Nephron progenitor cell (in vitro differentiated cells): ENCODE results near the gene GCK.

Experiments used
- DNase-seq: peaks from one replicate; pipeline ENCODE4 v3.0.0; 2021
- H3K27ac Mint-ChIP-seq: 2 replicates; pipeline ENCODE4 v1.8.0; 2021; ENCODE audit warnings: mild to moderate bottlenecking, moderate library complexity, mixed read lengths
- H3K27me3 Mint-ChIP-seq: 2 replicates; pipeline ENCODE4 v1.8.0; 2021; ENCODE audit warnings: mild to moderate bottlenecking, low read depth, mixed read lengths; ENCODE audit not compliant: poor library complexity
- H3K36me3 Mint-ChIP-seq: 2 replicates; pipeline ENCODE4 v1.8.0; 2021; ENCODE audit warnings: low read depth, mixed read lengths
- H3K4me1 Mint-ChIP-seq: 2 replicates; pipeline ENCODE4 v1.8.0; 2021; ENCODE audit warnings: mixed read lengths
- H3K4me3 Mint-ChIP-seq: 2 replicates; pipeline ENCODE4 v1.8.0; 2021; ENCODE audit warnings: mild to moderate bottlenecking, moderate library complexity, mixed read lengths
- H3K9me3 Mint-ChIP-seq: 2 replicates; pipeline ENCODE4 v1.8.0; 2021; ENCODE audit warnings: mild to moderate bottlenecking, moderate library complexity, mixed read lengths
- TF ChIP-seq, protein P1 (sequence below): fragments of 200-600 bp; sonication (generic); IDR thresholded peaks from 2 replicates; pipeline ENCODE4 v1.5.0; 2021; ENCODE audit warnings: antibody characterized with exemption

GCK gene

DNA sequence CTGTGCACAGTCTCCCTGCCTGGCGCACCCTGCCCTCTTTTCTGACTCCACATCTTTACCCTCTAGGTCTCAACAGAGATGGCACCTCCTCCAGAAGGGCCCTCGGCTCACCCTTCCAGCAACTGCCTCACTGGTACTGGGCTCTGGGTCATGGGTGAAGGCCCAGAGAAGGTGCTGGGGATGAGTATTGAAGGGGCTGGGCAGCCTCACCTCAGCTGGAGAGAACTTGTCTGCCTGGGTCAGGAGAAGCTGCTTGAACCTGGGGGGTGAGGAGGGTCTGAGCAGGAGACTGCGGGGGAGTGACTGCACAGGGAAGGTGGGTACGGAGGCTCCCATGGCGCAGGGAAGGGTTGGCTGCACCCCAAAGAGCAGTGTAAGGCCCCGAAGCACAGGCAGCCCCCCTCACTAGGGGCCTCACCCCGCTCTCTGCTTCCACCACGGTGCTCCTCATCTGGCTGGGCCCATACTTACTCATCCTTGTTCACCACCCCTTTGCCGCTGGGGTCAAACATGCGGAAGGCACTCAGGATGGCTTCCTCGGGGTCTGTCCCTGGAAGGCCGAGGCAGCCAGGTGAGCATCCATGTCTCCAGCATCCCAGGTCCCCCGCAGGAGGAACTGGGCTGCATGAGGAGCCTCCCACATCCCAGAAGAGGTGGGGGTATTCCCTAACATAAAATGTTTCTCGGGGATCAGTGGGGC lies 49.8 kb downstream of the GCK start:
- H3K27ac Mint-ChIP-seq = no peak overlapping the region
- H3K36me3 Mint-ChIP-seq = no peaks in the 10 kb centered on the region
- H3K4me3 Mint-ChIP-seq = no peak overlapping the region
- TF ChIP-seq, protein P1, sequence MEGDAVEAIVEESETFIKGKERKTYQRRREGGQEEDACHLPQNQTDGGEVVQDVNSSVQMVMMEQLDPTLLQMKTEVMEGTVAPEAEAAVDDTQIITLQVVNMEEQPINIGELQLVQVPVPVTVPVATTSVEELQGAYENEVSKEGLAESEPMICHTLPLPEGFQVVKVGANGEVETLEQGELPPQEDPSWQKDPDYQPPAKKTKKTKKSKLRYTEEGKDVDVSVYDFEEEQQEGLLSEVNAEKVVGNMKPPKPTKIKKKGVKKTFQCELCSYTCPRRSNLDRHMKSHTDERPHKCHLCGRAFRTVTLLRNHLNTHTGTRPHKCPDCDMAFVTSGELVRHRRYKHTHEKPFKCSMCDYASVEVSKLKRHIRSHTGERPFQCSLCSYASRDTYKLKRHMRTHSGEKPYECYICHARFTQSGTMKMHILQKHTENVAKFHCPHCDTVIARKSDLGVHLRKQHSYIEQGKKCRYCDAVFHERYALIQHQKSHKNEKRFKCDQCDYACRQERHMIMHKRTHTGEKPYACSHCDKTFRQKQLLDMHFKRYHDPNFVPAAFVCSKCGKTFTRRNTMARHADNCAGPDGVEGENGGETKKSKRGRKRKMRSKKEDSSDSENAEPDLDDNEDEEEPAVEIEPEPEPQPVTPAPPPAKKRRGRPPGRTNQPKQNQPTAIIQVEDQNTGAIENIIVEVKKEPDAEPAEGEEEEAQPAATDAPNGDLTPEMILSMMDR = no peak
- H3K27me3 Mint-ChIP-seq = peaks cover 38% of the 10 kb centered on the region
- no peaks in the 10 kb centered on the region for H3K9me3 Mint-ChIP-seq
- peaks cover 10% of the 10 kb centered on the region for H3K4me1 Mint-ChIP-seq
- no peak for DNase-seq

DNA sequence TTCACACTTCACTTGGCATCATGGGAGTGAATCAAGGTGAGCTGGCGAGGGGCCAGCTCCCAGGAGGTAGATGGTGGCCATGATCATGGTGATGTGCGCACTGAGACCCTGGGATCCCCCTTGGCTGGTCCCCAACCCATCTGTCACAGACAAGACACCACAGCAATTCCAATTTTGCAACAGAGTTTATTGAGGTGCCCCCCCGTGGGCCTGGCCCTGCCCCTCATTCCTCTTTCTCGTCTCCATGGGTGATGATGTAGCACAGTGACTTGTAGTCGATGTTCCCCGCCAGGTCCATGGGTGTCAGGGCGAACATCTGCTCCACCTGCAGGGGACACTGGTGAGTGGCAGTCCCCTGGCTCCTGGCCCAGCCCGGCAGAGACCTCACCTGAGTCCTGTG lies 50.5 kb downstream of the GCK start:
- Mint-ChIP-seq H3K4me1 (peaks cover 10% of the 10 kb centered on the region), H3K27ac (no peak overlapping the region), H3K27me3 (peaks cover 35% of the 10 kb centered on the region), H3K36me3 (no peaks in the 10 kb centered on the region), H3K4me3 (no peak overlapping the region), H3K9me3 (no peaks in the 10 kb centered on the region)
- no peak for DNase-seq
- TF ChIP-seq, protein P1 = no peak

GRCh38 chr7:44136731-44137130 lies 52.5 kb downstream of the GCK start:
- no peak for DNase-seq
- H3K9me3 Mint-ChIP-seq = no peaks in the 10 kb centered on the region
- TF ChIP-seq, protein P1 = no peak
- no peaks in the 10 kb centered on the region for H3K36me3 Mint-ChIP-seq
- no peak overlapping the region for H3K4me3 Mint-ChIP-seq
- peaks cover 17% of the 10 kb centered on the region for H3K4me1 Mint-ChIP-seq
- no peak overlapping the region for H3K27ac Mint-ChIP-seq
- H3K27me3 Mint-ChIP-seq = peaks cover 29% of the 10 kb centered on the region

DNA sequence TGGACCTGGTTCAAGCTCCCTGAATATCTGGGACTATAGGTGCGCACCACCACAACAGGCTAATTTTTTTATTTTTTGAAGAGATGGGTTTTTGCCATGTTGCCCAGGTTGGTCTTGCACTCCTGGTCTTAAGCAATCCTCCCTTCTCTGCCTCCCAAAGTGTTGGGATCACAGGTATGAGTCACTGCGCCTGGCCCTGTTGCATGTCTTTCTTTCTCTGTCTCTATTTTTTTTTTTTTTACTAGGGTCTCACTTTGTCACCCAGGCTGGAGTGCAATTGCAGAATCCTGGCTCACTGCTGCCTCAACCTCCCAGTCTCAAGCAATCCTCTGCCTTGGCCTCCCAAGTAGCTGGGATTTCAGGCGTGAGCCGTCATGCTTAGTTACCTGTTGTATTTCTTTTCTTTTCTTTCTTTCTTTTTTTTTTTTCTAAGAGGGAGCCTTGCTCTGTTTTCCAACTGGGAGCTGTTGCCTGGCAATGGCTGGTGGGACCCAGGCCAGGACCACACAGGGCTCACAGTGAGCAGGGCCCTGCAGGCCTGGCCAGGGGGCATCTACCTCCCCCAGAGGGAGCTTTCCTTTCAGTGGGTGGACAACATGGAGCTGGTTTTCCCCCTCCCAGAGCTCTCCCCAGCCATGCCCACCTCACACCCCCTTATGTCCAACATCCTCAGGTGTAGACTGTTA lies 54.2 kb downstream of the GCK start:
- Mint-ChIP-seq H3K36me3 (no peaks in the 10 kb centered on the region), H3K27me3 (peaks cover 28% of the 10 kb centered on the region), H3K4me1 (peaks cover 21% of the 10 kb centered on the region), H3K27ac (no peak overlapping the region), H3K4me3 (no peak overlapping the region), H3K9me3 (no peaks in the 10 kb centered on the region)
- TF ChIP-seq, protein P1 = no peak
- DNase-seq = no peak

DNA sequence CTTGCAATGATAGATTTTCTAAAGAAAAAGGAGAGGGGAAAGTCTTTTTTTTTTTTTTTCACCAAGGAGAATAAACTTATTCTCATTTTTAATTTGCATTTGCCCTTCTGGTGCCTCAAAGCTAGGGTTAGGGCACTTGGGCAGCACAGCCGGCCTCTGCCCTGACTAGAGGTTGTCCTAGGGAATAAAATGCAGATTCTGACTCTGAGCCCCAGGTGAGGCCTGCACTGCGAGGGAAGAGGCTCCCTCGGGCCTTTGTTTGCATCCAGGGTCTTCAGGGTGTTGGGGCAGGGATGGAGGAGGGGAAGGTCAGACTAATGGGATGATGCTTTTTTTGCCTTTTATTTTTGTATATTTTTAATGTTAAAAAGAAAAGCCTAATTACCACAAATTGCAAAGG lies 55.9 kb downstream of the GCK start:
- TF ChIP-seq, protein P1 = no peak
- Mint-ChIP-seq H3K4me3 (no peak overlapping the region), H3K27me3 (peaks cover 26% of the 10 kb centered on the region), H3K36me3 (no peaks in the 10 kb centered on the region), H3K4me1 (peaks cover 21% of the 10 kb centered on the region), H3K9me3 (no peaks in the 10 kb centered on the region), H3K27ac (no peak overlapping the region)
- DNase-seq = no peak

GRCh38 chr7:44132039-44132438 lies 57.2 kb downstream of the GCK start:
- peaks cover 11% of the 10 kb centered on the region for H3K9me3 Mint-ChIP-seq
- H3K27me3 Mint-ChIP-seq = peaks cover 34% of the 10 kb centered on the region
- H3K27ac Mint-ChIP-seq = no peak overlapping the region
- no peaks in the 10 kb centered on the region for H3K36me3 Mint-ChIP-seq
- H3K4me3 Mint-ChIP-seq = no peak overlapping the region
- peaks cover 21% of the 10 kb centered on the region for H3K4me1 Mint-ChIP-seq
- TF ChIP-seq, protein P1 = no peak
- no peak for DNase-seq
